Measurements from ENCODE around the gene KIAA1217.

KIAA1217 gene

DNA sequence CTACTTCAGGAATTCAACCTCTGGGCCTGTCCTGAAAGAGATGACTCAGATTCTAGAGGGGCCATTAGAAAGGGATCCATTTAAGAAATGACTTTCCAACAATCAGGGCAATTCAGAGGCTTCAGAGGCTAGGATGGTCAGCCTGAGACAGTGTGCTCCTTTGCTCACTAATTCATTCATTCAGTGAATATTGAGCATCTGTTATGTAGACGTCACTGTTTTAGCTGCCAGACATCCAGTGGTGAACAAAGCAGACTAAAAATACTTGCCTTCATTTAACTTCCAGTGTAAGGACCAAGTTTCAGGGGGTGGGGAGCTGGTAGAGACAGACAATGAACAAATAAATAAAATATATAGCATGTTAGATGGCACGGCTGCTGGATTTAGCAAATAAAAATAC lies 1.6 kb downstream of the KIAA1217 start:
- no peak for DNase-seq

DNA sequence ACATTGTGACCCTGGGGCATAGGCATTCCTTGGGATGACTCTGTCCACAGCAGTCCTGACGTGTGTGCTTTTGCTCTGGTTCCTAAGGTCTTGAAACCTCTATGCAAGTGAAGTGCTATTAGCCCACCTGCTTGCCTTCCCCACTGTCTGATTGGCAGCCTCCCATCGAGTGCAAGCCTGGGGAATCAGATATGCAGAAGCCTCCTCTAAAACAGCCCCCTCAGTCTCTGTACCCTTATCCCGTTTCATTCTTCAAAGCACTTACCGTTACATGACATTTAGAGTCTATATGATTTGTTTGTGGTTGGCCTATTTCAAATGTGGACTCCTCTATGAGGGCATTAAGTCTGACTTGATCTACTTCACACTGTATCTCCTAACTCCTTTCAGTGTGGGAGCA lies 4.3 kb downstream of the KIAA1217 start:
- no peak for DNase-seq

DNA sequence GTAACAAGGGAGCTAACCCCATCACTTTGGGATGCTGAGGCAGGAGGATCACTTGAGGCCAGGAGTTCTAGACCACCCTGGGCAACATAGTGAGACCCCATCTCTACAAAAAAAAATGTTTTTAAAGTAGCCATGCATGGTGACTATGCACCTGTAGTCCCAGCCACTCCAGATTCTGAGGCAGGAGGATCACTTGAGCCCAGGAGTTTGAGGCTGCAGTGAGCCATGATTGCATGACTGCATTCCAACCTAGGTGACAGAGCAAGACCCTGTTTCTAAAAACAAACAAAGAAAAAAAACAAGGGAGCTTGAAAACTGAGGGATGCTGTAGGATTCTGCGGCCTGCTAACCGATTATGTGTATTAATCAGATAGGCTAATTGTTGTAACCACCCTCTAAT lies 4.9 kb downstream of the KIAA1217 start:
- no peak for DNase-seq

DNA sequence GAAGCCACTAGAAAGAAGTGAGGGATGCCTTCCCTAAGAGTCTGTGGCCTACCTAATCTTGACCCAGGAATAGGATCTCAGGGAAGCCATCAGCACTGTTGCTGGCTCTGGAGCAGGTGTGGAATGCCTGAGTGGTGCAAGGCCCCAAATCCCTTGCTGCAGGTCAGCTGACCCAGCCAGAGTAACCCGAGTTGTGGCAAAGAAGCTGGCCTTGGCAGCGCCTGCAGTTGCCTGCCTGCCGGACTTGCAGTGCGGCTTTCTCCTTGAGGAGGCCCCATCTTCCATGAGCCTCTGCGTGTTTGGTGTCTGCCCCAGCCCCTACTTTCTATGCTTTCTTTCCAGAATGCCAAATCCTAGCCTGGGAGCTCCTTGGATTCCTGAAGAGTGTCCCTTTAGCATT lies 5.8 kb downstream of the KIAA1217 start:
- peak; percentile 52 for DNase-seq

DNA sequence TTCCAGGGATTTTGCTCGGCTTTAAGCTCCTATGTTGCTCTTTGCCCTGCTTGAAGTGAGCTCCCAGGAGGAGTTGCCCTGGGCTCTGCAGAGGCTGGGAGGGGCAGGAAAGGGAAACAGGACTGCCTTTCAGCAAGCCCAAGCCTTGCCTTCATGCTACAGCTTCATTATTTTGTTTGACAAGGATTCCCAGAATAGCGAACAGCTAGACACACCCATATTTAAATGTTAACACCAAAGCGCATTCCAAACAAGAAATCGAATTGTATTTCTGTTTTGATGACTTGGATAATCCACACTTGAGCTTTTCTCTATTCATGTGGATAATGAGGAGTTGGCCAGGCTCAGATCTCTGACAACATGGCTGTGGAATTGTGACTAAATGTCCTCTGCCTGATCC lies 6.3 kb downstream of the KIAA1217 start:
- DNase-seq: peak; percentile 72

DNA sequence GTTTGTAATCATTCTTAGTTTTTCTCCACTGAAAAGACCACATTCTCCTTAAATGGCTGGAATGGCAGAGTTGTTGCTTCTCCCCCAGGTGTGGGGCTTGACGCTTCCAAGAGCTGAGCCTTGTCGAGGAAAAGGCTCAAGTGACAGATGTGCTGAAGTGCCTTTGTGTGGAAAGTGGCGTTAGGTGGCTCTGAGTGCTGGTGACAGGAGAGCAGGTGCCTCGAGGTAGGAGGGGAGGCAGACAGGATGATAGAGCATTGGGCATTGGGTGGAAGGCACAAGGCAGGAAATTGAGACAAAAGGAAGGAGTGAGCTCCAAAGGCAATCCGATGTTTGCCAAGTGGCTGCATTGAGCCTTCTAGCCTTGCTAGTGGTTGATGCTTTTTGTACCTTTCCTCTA lies 6.7 kb downstream of the KIAA1217 start:
- peak; percentile 96 for DNase-seq

DNA sequence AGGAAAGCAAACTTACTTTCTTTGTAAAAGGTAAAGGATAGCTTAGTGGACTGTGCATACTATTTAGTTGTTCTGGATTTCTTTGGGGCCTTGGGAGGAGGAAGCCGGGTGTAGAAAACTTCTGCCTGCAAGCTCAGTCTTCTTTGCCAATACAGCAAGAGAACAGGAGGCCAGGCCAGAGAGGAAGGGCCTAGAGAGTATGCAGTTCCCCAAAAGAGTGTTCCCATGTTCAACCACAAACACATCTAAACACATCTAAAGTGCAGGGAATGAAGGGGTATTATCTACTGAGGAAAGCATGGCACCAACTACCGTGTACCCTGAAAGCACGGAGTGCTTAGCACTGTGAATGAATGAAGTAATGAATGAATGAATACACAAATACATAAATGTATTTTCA lies 11.0 kb downstream of the KIAA1217 start:
- DNase-seq: no peak

DNA sequence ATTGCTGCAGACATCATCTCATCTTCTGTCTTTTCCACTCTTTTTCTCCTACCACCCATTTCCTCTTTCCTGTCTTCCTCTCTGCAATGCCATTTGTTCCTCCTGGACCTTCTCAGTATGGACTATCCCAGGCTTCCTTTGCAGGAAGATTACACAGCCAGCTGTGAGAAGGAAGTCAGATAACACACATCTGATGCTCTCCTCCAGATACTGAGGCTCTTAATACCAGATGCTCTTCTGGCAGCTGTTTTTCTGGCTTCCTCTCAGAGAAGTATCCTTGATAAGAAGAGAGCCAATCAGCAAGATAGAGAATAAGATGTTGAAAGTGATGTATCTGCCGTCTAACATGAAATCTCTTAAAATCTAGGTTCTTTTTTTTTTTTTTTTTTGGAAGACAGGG lies 14.4 kb downstream of the KIAA1217 start:
- DNase-seq: no peak

DNA sequence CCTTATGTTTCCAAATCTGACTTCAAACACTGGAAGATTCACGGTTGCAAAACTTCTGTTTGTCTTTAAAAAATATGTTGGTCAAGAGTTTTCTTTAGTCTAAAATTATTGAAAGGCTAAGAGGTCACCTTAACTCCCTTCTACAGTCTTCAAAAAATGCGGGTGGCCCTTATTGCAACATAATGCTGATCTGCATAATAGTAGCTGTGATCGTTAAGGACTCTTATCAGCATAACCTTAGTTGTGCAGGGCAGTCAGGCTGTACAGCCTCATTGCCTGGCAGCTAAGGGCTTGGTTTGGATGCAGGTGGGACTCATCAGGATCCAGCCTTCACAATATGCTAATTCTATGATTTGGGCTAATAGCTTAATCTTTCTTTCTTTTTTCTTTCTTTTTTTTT lies 15.0 kb downstream of the KIAA1217 start:
- DNase-seq: no peak

DNA sequence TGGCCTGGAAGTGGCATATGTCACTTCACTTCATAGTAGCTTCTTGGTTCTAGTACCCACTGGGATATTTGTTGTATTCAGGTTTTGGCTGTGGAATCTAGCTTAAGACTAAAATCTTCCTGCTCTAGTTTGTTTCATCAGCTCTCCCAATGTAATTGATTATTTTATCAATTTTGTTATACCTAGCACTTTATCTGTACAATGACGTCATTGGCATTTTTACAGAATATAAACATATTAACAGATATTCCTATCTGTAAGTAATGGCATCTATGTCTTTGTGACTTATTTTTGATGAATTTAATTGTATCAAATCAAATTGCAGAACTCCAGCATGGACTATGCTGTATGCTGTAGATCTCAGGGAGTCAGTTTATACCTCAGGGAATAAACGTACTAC lies 19.7 kb downstream of the KIAA1217 start:
- DNase-seq: no peak

DNA sequence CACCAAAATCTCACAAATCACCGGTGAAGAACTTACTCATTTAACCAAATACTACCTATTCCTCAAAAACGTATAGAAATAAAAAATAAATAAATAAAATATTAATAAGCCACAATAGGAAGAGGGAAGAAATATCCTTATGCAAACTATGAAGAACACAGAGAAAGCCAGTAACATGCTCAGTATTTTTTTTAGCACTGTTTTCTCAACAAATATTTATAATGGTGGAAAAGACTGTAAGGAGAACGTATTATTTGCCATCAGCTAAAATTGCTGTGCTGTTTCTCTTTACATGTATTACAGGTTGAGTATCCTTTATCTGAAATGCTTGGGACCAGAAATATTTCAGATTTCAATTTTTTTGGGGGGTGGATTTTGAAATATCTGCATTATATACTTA lies 21.0 kb downstream of the KIAA1217 start:
- no peak for DNase-seq

DNA sequence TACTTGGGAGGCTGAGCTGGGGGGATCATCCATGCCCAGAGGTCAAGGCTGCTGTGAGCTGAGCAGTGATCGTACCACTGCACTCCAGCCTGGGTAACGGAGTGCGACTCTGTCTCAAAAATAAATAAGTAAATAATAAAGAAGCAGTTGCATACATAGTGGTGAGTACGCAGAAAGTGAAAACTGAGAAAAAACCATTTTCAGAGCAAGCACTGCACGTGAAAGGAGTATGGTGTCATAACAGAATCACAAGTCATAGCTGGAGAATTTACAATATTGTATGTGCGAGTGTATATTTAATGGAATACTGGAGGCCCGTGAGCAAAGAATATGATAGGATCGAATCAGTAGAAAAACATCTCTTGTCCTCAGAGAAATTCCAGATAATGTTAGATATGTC lies 22.3 kb downstream of the KIAA1217 start:
- no peak for DNase-seq

DNA sequence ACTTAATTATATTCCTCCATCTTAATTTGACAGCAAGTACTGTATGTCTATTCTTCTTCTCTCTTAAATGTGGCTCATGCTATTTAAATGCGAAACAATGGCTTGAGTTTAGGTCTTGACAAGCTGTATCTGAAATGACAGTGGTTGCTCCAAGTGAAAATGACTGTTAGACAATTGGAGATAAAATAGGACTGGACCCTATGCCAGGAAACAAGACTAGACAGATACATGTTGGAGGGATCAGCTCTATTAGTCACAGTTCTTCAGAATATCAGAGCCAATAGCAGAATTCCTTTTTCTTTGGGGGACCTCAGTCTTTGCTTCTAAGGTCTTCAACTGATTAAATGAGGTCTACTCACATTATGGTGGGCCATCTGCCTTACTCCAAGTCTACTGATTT lies 25.8 kb downstream of the KIAA1217 start:
- DNase-seq: no peak

DNA sequence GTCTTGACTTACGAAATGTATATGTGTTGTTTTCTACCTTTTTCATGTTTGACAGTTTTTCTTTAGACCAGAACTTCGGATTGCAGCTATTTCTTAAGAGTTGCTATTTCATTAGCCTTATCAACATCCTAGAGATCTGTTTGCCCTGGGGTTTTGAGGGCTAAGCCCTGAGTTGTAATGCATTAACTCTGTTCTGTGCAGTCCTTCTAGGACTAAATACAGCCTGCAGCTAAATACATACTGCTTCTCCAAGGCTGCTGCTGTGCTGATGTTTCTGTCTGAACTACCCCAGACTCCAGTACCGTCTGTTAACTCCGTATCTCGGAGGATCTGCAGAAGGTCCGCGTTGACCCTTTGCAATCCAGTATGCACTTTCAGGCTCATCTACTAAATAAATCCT lies 26.5 kb downstream of the KIAA1217 start:
- DNase-seq: no peak

DNA sequence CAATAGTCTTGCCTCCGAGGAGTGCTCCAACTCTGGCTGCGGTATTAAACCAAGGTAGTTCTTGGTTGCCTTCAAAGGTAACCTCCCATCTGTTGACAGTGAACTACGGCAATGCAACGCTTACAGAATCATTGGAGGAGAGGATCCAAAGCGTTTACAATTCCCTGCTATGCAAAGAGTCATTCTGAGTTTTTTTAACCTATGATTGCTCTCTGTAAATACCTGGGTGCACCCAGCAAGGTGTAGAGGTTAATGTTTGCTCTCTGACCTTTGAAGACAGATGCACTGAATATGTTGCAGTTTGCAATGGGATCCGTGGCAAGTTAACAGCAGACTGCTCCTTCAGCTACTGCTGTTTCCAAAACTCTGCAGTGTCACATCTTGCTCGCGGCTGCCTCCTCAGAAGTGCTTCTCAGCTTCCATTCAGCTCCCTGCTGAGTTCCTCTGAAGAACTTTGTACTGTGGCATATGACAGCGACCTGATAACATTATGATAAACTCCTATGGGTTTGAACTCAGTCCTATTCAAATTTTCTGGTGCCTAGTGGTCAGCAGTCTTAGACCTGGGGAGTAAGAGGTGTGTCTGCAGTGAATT lies 29.0 kb downstream of the KIAA1217 start:
- DNase-seq: peak; percentile 76

DNA sequence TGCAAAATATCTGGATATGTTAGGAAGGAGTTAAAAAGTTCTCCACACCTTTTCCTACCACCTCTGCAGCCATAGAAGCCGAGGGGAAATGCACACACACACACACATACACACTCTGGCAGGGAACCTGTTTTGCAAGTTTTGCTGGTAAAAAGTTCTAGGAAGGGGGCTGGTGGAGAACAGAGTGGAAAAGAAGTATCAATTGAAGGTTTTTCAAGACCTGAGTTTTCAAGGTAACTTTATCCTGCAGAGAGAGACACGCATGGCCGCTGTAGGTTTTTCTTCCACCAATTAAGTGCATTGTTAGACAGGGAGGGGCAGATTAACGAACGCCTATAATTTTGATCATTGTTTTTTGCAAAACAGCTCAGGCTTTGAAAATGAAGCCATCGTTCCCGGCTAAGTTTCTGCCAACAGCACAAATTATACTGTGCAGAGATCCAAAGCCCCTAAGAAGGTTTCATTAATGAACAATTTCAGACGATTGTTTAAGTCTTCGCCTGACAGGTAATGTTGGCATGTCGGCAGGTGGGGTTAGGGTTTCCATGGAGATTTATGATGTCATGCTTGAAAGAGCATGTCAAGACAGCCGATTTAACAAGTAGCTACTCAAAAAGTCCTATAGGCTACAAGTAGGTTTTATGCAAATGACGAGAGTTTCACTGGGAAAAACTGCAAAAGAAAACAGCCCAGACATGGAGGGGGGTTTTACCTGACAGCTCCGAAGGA lies 29.7 kb downstream of the KIAA1217 start:
- peak; percentile 92 for DNase-seq

DNA sequence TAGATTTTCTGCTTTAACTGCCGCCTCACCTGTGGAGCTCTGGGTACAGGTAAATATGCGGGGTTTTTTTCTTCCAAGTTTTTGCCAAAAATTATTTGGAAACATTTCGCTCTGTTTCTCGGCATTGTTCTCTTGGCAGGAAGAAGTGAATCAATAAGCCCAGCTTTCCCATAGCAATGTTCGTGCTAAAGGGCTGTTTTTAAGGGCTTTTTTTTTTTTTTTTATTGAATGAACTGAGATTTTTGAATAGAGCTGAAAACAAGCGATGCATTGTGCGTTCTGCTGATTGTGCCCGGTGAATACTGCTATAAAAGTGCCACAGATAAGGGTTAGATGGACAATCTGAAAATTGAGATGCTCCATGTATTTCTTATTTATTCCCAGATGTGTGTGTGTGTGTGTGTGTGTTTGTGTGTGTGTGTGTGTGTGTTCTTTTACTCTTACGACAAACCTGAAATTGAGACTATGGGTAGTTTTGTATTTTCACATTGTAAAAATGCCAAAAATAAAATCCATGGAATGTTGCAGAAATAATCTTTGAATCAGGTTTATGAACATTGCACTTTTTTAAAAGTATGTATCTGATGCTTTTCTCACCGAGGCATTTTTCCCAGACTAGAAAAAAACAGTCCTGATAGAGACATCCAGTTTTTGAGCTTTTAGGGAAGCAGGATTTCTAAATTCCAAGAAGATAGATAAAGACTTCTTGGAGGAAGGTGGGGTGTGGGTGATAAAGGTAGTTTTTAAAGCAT lies 30.5 kb downstream of the KIAA1217 start:
- peak; percentile 65 for DNase-seq

DNA sequence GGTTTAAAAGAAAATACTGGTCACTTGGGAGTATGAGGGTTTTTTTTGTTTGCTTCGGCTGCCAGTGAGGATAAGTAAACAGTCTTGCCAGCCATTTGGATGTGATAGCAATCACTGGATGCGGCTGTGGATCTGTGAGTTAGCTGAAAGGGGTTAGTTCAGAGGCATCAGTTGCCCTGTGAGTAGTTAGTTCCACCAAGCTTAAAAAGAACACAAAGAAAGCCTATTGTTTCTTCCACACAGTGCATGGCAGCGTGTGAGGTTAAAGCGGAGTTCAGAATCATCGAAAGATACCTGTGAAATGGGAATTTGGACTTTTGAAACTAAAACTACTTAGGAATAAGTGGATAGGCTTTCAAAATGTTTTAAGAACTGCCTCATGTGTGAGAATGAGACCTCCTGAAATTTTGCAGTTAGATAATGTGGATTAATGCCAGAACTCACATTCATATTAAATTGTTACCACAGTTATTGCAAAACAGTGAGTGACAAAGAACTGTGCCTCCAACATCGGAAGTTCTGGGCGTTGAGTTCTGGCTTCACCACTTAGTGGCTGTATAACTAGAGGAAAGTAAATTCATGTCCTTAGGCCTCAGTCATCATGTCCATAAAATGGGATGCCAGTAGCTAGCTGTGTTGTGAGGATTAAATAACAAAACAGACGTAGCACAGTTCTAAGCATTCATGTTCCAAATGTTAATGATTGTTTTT lies 31.3 kb downstream of the KIAA1217 start:
- peak; percentile 64 for DNase-seq

DNA sequence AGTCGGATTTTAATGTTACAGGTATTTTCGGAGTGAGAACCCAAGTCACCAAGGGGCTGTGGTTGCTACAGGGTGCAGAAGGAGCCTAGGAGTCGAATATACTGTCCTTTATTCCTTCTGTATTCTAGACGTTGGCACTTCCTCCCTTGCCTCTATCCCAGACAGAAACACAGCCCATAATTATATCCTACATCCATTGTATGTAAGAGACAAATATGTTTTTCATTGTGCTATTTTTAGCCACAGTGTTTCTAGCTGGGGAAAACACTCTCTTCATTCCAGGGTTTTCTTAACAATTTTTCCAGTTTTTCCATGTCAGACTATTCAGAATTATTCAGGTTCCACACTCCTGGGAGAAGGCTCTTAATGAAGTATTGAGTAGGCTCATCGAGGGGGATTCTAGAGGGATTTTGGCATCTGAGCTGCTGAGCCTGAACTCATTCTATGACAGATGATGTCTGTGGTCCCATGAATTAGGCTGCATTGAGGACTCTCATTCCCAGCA lies 32.6 kb downstream of the KIAA1217 start:
- DNase-seq: no peak

DNA sequence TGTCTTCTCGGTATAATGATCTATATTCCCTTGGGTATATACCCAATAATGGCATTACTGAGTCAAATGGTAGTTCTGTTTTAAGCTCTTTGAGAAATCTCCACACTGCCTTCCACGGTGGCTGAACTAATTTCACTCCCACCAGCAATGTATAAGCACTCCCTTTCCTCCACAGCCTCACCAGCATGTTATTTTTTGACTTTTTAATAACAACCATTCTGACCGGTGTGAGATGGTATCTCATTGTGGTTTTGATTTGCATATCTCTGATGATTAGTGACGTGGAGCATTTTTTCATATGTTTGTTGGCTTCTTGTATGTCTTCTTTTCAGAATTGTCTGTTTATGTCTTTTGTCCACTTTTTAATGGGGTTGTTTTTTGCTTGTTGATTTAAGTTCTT lies 33.6 kb downstream of the KIAA1217 start:
- DNase-seq: no peak

DNA sequence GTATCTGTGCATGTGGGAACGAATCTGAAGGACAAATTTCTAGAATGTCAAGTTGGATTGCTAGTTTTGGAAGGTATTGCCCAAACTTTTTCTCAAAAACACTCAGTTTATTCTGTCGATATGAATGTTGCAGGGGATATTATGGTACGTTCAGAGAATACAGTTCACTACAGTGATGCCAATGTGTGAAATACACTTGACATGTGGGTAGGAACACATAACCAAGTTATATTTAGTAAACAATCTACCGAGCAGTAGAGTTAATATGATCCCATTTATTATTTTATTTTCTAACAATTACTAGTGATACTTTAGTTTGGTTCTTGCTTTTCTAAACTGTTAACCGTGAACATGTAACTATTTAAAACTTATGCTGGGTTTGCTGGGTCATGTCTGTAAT lies 37.4 kb downstream of the KIAA1217 start:
- DNase-seq: no peak

DNA sequence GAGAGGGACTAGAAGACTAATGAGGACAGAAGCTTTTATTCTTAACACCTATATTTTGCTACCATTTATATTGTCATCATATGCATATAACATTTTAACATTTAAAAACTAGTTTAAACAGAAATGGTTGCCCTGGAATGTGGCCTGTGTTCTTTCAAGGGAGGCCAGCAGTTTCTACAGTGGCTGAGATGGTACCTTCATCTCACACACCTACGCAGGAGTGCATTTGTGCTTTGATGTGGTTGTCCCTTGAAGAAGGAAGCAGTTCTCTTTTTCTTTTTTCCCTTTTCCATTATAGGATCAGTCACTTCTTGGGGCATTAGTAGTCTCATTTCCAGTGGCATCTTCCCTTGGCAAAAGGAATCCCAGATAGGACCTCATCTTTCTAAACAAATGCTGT lies 38.9 kb downstream of the KIAA1217 start:
- DNase-seq: no peak

DNA sequence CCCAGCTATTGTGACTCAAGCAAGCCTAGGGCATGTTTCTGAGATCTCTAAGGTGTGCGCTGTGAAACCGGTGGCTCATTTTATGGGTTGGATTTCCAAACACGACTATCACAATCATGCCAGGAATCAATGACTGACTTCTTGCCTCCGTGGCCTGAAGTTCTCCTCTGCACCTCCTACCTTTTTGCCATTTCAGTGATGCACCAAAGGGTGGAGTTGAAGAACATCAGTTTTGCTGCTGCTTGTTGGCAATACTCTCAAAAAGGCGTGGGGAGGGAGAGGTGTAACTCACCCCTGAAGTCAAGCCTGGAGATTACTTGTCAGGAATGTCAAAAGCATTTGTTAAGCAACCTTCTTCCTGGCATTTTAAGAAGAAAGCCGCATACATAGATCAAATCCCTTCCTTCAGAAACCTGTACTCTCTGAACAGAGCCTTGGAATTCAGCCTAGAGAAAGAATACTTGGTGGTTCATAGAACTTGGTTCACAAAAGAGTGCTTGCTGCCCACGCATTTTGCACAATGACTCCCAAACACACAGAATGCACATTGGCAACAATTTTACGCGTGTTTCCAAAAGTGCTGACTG lies 41.0 kb downstream of the KIAA1217 start:
- DNase-seq: no peak

Measured in DMS53 (cell line).